Measurements from ENCODE around the gene NOXRED1.

The NOXRED1 gene, protein sequence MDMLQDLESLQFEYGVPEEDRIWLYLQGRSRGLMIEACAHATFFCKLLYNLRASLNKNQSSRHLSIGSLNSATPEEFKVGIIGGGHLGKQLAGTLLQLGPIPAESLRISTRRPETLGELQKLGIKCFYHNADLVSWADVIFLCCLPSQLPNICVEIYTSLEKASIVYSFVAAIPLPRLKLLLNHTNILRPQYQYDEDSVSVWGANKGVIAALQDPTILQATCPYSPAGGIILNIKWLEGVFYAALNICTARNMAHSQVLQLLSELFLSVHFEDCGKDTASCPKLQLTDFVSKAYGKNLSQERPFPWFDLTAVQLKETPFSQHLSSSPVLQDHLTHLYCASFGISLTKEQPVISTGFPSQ

DNA sequence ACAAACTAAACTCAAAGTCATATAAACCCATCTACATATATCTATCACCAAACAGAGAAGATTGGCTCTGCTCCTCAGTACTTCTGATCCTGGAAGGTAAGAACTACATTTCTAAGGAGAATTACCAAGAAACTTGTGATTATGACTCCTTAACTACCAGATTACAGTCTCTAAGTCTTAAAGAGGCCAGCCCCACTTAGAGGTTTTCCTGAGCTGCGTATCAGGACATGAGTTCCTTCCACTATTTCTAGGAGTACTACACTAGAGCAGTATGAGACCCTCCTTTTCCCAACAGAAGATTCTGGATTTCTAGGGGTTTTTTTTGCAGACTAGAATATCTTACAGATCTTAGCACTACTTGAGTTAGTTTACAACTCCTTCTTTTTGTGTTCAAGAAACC, at the start of gene NOXRED1:
TSS of gene NOXRED1 (minus strand) at position 101 of the 400 bp plus-strand sequence. CDS start 634 bp downstream, outside the sequence.
- H3K27me3 ChIP-seq (ENCODE audit: control insufficient read depth, insufficient read depth, low read length), result no peaks in the 10 kb centered on the region
- no peak within 1 kb of the TSS for H3K9ac ChIP-seq (ENCODE audit: low read length)
- H3K27ac ChIP-seq (ENCODE audit: low read depth, low read length), result no peak within 1 kb of the TSS
- peaks cover 28% of the 10 kb centered on the region for H3K36me3 ChIP-seq (ENCODE audit: control insufficient read depth, insufficient read depth, low read length)
- H3K4me1 ChIP-seq (ENCODE audit: control insufficient read depth, insufficient read depth, low read length), result no peaks in the 10 kb centered on the region
- no peak within 1 kb of the TSS for H3K4me3 ChIP-seq (ENCODE audit: low read length)

DNA sequence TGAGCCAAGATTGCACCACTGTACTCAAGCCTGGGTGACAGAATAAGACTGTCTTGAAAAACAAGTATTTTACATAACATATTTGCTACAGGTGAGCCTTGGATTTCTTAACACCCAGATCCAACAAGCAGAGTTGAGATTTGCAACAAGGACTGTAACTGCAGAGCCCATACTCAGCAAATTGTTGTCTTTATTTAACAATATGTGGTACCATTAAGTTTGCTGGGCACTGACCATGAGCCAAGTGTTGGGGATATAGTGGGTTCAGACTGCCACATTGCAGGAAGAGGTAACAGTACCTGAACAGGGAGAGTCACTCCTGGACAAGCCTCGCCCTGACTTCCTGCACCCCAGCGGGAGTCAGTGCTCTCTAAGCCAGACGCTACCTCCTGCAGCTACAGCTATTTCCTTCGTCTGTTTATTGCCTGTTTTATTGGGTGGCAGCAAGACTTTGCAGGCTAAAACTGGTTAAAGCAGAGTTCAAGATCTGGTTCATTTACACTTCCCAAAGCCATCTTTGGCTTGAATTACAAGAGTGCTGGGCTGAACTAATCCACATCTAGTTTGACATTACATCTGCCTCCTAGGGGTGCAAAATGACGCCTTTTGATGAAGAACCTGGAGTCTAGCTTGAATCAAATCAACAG, 47.0 kb upstream of the NOXRED1 start:
- Histone ChIP-seq H3K9ac (ENCODE audit: low read length) (no peak overlapping the region), H3K27me3 (ENCODE audit: control insufficient read depth, insufficient read depth, low read length) (no peaks in the 10 kb centered on the region), H3K4me1 (ENCODE audit: control insufficient read depth, insufficient read depth, low read length) (no peaks in the 10 kb centered on the region), H3K27ac (ENCODE audit: low read depth, low read length) (no peak overlapping the region), H3K4me3 (ENCODE audit: low read length) (no peak overlapping the region), H3K36me3 (ENCODE audit: control insufficient read depth, insufficient read depth, low read length) (peaks cover 14% of the 10 kb centered on the region)

DNA sequence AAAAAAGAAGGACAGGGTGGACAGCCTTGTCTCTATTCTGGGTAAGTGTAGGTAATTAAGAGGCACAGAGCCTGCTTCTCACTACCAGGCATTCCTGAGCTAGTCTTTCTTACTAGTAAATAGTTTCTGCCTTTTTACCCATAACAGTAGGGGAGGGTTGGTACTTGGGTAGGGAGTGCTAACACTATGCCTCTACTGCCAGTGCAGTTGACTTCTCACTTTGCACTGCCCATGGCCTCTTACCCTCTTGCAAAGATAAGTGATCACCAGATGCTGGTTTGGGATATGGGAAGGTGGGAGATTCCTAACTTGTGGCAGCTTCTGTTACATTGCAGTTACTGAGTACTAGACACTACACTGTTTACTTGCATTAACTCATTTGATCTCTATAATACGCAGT, 46.2 kb upstream of the NOXRED1 start:
- H3K27me3 ChIP-seq (ENCODE audit: control insufficient read depth, insufficient read depth, low read length), result no peaks in the 10 kb centered on the region
- peaks cover 16% of the 10 kb centered on the region for H3K36me3 ChIP-seq (ENCODE audit: control insufficient read depth, insufficient read depth, low read length)
- H3K9ac ChIP-seq (ENCODE audit: low read length), result no peak overlapping the region
- no peak overlapping the region for H3K27ac ChIP-seq (ENCODE audit: low read depth, low read length)
- H3K4me3 ChIP-seq (ENCODE audit: low read length), result no peak overlapping the region
- no peaks in the 10 kb centered on the region for H3K4me1 ChIP-seq (ENCODE audit: control insufficient read depth, insufficient read depth, low read length)

DNA sequence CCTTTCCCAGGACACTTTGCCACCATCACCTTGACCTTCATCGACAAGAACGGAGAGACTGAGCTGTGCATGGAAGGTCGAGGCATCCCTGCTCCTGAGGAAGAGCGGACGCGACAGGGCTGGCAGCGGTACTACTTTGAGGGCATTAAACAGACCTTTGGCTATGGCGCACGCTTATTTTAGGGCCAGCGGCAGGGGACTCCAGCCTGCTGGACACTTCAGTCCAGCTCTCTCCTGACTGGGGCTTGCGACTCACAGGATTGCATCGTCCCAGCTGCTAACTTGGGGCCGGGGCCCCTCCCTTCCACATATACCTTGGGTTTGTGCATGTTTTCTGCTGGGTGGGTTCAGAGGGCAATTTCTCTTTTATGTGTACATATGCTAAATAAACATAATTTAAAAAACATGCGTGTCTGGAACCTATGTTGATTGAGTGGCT, 45.8 kb upstream of the NOXRED1 start:
- Histone ChIP-seq H3K27ac (ENCODE audit: low read depth, low read length) (no peak overlapping the region), H3K4me3 (ENCODE audit: low read length) (no peak overlapping the region), H3K4me1 (ENCODE audit: control insufficient read depth, insufficient read depth, low read length) (no peaks in the 10 kb centered on the region), H3K27me3 (ENCODE audit: control insufficient read depth, insufficient read depth, low read length) (no peaks in the 10 kb centered on the region), H3K9ac (ENCODE audit: low read length) (no peak overlapping the region), H3K36me3 (ENCODE audit: control insufficient read depth, insufficient read depth, low read length) (peaks cover 20% of the 10 kb centered on the region)

DNA sequence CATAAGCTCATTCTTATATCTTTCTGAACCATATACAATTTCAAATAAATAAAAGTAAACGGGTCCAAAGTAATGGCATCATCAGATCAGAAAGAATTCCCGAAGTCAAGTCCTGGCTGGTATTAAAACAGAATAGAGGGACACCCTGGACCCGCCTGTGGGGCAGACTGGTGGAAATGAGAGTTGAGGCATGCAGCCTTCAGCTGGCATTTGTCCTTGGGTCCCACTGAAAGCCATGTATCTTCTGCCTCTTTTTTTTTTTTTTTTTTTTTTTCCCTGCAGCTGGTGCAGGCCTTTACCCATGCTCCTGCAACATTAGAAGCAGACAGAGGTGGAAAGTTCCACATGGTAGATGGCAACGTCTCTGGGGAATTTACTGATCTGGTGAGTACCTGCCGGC, 44.5 kb upstream of the NOXRED1 start:
- H3K9ac ChIP-seq (ENCODE audit: low read length), result no peak overlapping the region
- no peaks in the 10 kb centered on the region for H3K27me3 ChIP-seq (ENCODE audit: control insufficient read depth, insufficient read depth, low read length)
- H3K36me3 ChIP-seq (ENCODE audit: control insufficient read depth, insufficient read depth, low read length), result peaks cover 25% of the 10 kb centered on the region

DNA sequence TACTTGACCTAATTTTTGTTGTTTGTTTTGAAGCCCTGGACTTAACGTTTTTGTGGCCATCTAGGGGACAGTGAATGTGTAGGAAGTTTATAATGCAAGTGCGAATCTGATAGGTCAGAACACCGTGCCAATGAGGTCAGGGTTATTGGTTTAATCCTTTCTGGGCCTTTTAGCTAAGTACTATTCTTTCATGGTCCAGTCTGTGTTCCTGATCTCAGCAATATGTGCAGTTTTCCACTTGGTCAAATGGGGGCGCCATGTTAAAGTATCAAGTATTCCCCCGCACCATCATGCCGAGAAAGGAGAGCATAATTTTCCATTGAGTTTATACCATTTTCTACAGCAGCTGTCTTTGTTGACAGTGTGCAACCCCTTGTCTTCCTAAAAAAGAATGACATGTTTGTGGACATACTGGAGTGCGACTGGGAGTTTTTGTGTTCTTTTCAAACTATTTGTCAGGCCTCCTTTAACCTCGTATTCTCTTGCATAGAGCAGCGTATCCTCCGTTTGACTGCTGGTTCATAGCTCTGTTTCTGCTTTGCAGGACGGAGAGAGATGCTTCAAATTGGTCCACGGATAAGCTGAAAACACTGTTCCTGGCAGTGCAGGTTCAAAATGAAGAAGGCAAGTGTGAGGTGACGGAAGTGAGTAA, 35.9 kb upstream of the NOXRED1 start:
- H3K4me1 ChIP-seq (ENCODE audit: control insufficient read depth, insufficient read depth, low read length), result peaks cover 12% of the 10 kb centered on the region
- H3K4me3 ChIP-seq (ENCODE audit: low read length), result peak overlapping the region; percentile 100
- no peak overlapping the region for H3K27ac ChIP-seq (ENCODE audit: low read depth, low read length)
- H3K9ac ChIP-seq (ENCODE audit: low read length), result no peak overlapping the region
- no peaks in the 10 kb centered on the region for H3K27me3 ChIP-seq (ENCODE audit: control insufficient read depth, insufficient read depth, low read length)
- peaks cover 26% of the 10 kb centered on the region for H3K36me3 ChIP-seq (ENCODE audit: control insufficient read depth, insufficient read depth, low read length)

More for the DNA sequence above, 44.5 kb upstream of the NOXRED1 start:
- no peak overlapping the region for H3K27ac ChIP-seq (ENCODE audit: low read depth, low read length)
- H3K4me3 ChIP-seq (ENCODE audit: low read length), result no peak overlapping the region
- no peaks in the 10 kb centered on the region for H3K4me1 ChIP-seq (ENCODE audit: control insufficient read depth, insufficient read depth, low read length)

DNA sequence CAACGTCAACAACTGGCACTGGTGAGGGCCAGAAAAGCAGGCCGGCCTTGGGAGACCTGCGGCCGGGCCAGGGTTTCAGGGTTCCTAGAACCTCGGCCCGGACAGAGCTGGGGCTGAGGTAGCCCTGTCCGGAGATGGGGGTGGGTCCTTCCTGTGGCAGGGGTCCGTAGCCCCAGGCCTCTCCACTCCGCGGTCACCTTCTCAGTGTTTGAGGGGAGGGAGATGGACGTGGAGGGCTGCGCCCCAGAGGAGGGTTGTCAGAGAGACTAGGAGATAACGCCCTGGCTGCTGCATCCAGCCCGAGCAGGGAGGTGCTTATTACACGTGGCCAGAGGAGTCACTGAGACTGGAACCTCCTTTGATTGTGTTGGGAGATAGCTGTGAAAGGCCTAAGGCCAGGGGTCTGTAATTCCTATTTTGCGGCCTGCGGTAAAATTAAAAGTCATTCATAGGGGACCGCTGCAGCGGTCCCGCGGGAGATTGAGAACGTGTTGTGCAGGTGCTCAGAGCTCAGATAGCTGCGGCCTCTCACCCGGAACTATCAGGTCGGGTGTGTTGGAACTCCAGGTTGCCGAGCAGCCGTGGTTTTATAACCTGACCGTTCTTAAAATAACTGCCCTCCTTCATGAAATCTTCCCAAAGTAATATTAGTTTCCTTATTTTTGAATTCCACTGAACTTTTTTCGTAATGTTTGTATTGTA, 35.1 kb upstream of the NOXRED1 start:
- Histone ChIP-seq H3K4me1 (ENCODE audit: control insufficient read depth, insufficient read depth, low read length) (peaks cover 12% of the 10 kb centered on the region), H3K27me3 (ENCODE audit: control insufficient read depth, insufficient read depth, low read length) (no peaks in the 10 kb centered on the region), H3K36me3 (ENCODE audit: control insufficient read depth, insufficient read depth, low read length) (peaks cover 21% of the 10 kb centered on the region), H3K4me3 (ENCODE audit: low read length) (peak overlapping the region; percentile 100), H3K9ac (ENCODE audit: low read length) (peak overlapping the region; percentile 84), H3K27ac (ENCODE audit: low read depth, low read length) (peak overlapping the region; percentile 97)

DNA sequence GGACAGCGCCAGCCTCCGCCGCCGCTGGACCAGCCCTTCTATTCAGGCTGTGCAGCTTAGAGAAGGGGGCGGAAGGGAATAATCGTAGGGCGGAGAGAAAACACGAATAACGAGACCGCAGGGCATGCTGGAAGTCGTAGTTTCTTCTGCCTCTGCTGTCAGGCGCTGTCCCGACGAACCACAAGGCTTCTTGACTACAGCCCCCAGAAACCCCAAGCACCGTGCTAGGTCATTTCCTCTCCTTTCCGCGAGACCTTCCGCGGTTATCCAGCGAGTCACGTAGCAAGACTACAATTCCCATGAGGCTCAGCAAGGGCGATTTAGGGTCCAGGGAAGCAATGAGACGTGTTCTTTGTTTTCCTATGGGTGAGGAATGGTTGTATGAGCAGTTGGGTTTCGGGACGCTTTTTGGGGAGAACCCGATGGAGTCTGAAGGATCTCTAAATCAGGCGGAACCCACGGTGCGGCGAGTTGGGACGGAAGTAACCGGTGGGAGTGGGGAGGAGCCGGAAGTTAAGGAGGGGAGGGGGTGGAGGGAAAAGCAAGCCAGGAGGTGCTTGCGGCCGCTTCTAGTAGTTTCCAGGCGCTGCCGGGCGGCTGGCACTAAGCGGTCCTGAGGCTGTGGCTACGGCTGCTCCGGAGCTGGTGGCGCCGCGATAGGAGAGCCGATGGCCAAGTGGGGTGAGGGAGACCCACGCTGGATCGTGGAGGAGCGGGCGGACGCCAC, 34.4 kb upstream of the NOXRED1 start, which contains the start of the genes AHSA1 and VIPAS39:
TSS of gene AHSA1 (plus strand) at position 572 of the 727 bp plus-strand sequence. CDS start at position 669, 97 bp downstream.
TSS of gene VIPAS39 (minus strand) at position 80 of the 727 bp plus-strand sequence. CDS start 3,499 bp downstream, outside the sequence.
- H3K36me3 ChIP-seq (ENCODE audit: control insufficient read depth, insufficient read depth, low read length), result peaks cover 19% of the 10 kb centered on the region
- peak within 1 kb of the TSS; percentile 100 for H3K4me3 ChIP-seq (ENCODE audit: low read length)
- H3K27ac ChIP-seq (ENCODE audit: low read depth, low read length), result peak within 1 kb of the TSS; percentile 97
- peak within 1 kb of the TSS; percentile 96 for H3K9ac ChIP-seq (ENCODE audit: low read length)
- H3K4me1 ChIP-seq (ENCODE audit: control insufficient read depth, insufficient read depth, low read length), result peaks cover 12% of the 10 kb centered on the region
- H3K27me3 ChIP-seq (ENCODE audit: control insufficient read depth, insufficient read depth, low read length), result no peaks in the 10 kb centered on the region

DNA sequence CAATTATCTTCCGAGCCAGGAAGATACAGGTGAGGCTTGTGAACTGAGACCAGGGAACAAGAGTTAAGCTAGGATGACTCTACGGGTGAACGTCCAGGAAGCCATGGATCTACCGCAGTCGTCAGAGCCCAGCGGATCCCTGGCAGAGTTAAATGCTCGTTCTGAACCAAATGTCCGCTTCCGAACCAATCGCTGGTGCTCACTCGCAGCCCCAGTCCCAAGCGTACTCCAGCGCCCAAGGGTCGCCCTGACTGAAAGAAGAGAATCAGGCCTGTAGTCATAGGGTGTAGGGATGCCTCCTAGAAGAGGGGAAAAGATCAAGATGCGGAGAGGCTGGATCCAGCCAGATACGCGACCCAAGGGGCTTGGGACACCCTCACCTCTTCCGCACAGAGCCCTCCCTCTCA, 33.8 kb upstream of the NOXRED1 start:
- peak overlapping the region; percentile 96 for H3K9ac ChIP-seq (ENCODE audit: low read length)
- no peaks in the 10 kb centered on the region for H3K27me3 ChIP-seq (ENCODE audit: control insufficient read depth, insufficient read depth, low read length)
- peaks cover 12% of the 10 kb centered on the region for H3K4me1 ChIP-seq (ENCODE audit: control insufficient read depth, insufficient read depth, low read length)
- H3K27ac ChIP-seq (ENCODE audit: low read depth, low read length), result peak overlapping the region; percentile 76
- H3K4me3 ChIP-seq (ENCODE audit: low read length), result peak overlapping the region; percentile 100
- peaks cover 14% of the 10 kb centered on the region for H3K36me3 ChIP-seq (ENCODE audit: control insufficient read depth, insufficient read depth, low read length)

DNA sequence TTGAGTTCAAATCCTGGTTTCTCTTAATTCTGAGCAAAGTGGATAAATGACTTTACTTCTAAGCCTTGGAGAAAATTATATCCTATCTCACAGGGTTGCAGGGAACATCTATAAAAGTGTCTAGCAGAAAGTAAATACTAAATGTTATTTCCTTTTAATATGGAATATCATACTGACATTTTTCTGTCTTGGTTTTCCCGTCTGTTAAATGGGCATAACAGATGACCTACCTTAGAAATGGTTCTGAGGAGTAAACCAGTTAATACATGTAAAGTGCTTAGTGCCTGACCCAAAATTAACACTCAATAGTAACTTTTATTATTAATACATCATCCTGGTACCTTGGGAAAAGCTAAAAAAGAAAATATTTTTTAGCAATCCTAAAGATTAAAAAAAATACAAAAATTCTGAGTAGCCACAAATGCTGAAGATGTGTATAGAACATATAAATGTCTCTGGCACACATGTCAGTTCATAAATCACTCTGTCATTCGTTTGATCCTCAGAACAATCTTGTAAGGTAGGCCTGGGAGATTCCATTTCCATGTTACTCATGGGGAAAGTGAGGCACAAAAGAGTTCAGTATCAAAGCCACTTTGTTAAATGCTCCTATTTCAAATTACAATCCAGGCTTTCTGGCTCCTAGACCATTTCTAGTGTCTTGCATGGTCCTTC, 32.8 kb upstream of the NOXRED1 start:
- H3K4me3 ChIP-seq (ENCODE audit: low read length), result no peak overlapping the region
- no peak overlapping the region for H3K9ac ChIP-seq (ENCODE audit: low read length)
- H3K27me3 ChIP-seq (ENCODE audit: control insufficient read depth, insufficient read depth, low read length), result no peaks in the 10 kb centered on the region
- peaks cover 12% of the 10 kb centered on the region for H3K4me1 ChIP-seq (ENCODE audit: control insufficient read depth, insufficient read depth, low read length)
- H3K36me3 ChIP-seq (ENCODE audit: control insufficient read depth, insufficient read depth, low read length), result peaks cover 6% of the 10 kb centered on the region
- H3K27ac ChIP-seq (ENCODE audit: low read depth, low read length), result no peak overlapping the region

DNA sequence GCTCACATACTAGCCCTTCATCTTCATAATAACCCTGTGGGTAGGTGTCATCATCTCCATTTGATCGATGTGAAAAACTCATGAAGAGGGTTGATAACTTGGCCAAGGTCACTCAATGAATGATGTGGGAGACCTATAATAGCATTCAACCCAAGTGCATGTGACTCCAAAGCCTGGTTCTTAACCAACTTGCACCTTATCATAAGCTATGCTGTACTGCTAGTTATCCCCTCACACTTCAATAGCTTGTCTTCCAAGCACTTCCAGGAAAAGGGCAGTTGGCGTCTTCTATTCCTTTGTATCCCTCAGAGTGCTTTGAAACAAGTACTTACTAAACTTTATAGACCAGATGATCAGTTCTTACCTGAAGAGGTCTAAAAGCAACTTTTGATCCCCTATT, 18.9 kb upstream of the NOXRED1 start:
- Histone ChIP-seq H3K27me3 (ENCODE audit: control insufficient read depth, insufficient read depth, low read length) (no peaks in the 10 kb centered on the region), H3K9ac (ENCODE audit: low read length) (no peak overlapping the region), H3K4me3 (ENCODE audit: low read length) (no peak overlapping the region), H3K36me3 (ENCODE audit: control insufficient read depth, insufficient read depth, low read length) (peaks cover 22% of the 10 kb centered on the region), H3K27ac (ENCODE audit: low read depth, low read length) (no peak overlapping the region), H3K4me1 (ENCODE audit: control insufficient read depth, insufficient read depth, low read length) (no peaks in the 10 kb centered on the region)
